Tibial nerve (tissue), 4 donors: ENCODE measurements around the gene HCK. TPM values are rescaled to one million over a fixed set of nuclear protein-coding genes. Genes with fewer than 3 reads are reported as not detected.
"Not testable (repeated sequence)": the region's sequence is repeated elsewhere in the genome, so short reads cannot be mapped to it uniquely, and the experiment has no call there.

ENCODE experiments used
- DNase-seq, 2 donors: peaks; one replicate each; pipeline ENCODE4 v3.0.0-alpha.2; 2019; ENCODE audit warnings: low spot score in 2 of 2
- H3K27ac ChIP-seq, 4 donors: fragments of 200-600 bp; sonication (generic) in 3 of 4; one replicate each; pipeline ENCODE4 v1.5.1; 2017 to 2019; ENCODE audit warnings: mild to moderate bottlenecking in 1 of 4
- H3K27me3 ChIP-seq, 2 donors: fragments of 200-600 bp; sonication (generic) in 1 of 2; one replicate each; pipeline versions ENCODE4 v1.5.1 to v1.6.0; 2017 to 2019
- H3K36me3 ChIP-seq, 3 donors: fragments of 200-600 bp; sonication (generic); one replicate each; pipeline ENCODE4 v1.5.1; 2018 to 2019
- H3K4me1 ChIP-seq, 4 donors: fragments of 200-600 bp; sonication (generic) in 3 of 4; one replicate each; pipeline ENCODE4 v1.5.1; 2017 to 2019
- H3K4me3 ChIP-seq, 4 donors: fragments of 200-600 bp; sonication (generic) in 3 of 4; one replicate each; pipeline ENCODE4 v1.5.1; 2017 to 2019; ENCODE audit warnings: mild to moderate bottlenecking in 1 of 4, moderate library complexity in 1 of 4
- H3K9me3 ChIP-seq, 4 donors: fragments of 200-600 bp; sonication (generic) in 3 of 4; one replicate each; pipeline ENCODE4 v1.5.1; 2017 to 2019
- EP300 ChIP-seq, 2 donors: sonication (generic); formaldehyde crosslinking; IDR thresholded peaks; one replicate each; pipeline ENCODE4 v1.6.1; 2017; ENCODE audit warnings: antibody characterized with exemption in 2 of 2, mild to moderate bottlenecking in 1 of 2
- POLR2A ChIP-seq, 2 donors: fragments of 450-650 bp; IDR thresholded peaks; one replicate each; pipeline ENCODE4 v1.6.1; 2017; ENCODE audit warnings: antibody characterized with exemption in 2 of 2, mild to moderate bottlenecking in 2 of 2, moderate library complexity in 2 of 2
- WGBS, 2 donors: methylation state at CpG; one replicate each; pipeline ENCODE4 v1.1.5; 2018; 5-methylcytosine and 5-hydroxymethylcytosine counted together
- total RNA-seq, 4 donors: library from RNA; depleted of rRNA; stranded (reverse); fragments of >200 nt; gene quantifications; one replicate each; pipeline ENCODE4 v1.1.0, GENCODE V29; 2016
- TF ChIP-seq, protein P1 (sequence below), 5 experiments: fragments of 200-600 bp in 3 of 5; fragments of 450-650 bp in 2 of 5; sonication (generic) in 3 of 5; IDR thresholded peaks; one replicate each; pipeline ENCODE4 v1.5.1; 2016 to 2019; ENCODE audit warnings: antibody characterized with exemption in 5 of 5, mild to moderate bottlenecking in 3 of 5, moderate library complexity in 2 of 5

HCK gene
- total RNA-seq, 4 donors from 2014 or later: 10.5 to 47.4 (median 13.7) TPM

DNA sequence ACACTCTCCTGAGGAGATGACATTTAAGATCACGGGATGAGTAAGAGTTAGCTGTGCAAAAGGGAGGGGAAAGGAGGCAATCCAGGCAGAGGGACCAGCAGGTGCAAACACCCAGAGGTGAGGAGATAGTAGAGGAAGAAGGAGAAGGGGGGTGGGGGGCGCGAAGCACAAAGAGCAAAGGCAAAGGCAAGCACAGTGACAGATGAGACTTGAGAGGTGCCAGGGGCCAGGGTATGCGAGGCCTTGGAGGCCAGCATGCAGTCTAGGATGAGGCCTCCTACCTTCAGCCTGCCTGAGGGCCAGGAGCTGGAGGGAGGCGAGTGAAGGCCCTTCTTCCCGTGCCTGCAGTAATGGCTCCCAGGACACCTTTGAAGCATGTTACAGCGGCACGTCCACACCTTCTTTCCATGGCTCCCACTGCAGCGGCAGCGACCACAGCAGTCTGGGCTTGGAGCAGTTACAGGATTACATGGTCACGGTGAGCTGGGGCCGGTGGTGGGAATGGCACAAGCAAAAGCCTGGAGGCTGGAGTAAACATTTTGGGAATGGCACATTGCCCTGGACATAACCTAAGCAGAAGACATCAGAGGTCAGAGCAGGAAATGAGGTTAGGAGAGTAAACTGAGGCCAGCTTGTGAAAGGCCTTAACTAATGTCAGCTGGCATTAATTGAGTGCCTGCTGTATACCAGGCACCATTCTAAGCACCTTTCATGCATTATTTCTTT, 23.2 kb upstream of the HCK start:
- no peak for DNase-seq
- TF ChIP-seq EP300 (IDR thresholded peaks at IDR 0.05): no peak
- TF ChIP-seq, protein P1, sequence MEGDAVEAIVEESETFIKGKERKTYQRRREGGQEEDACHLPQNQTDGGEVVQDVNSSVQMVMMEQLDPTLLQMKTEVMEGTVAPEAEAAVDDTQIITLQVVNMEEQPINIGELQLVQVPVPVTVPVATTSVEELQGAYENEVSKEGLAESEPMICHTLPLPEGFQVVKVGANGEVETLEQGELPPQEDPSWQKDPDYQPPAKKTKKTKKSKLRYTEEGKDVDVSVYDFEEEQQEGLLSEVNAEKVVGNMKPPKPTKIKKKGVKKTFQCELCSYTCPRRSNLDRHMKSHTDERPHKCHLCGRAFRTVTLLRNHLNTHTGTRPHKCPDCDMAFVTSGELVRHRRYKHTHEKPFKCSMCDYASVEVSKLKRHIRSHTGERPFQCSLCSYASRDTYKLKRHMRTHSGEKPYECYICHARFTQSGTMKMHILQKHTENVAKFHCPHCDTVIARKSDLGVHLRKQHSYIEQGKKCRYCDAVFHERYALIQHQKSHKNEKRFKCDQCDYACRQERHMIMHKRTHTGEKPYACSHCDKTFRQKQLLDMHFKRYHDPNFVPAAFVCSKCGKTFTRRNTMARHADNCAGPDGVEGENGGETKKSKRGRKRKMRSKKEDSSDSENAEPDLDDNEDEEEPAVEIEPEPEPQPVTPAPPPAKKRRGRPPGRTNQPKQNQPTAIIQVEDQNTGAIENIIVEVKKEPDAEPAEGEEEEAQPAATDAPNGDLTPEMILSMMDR (IDR thresholded peaks at IDR 0.05): no peak
- TF ChIP-seq POLR2A (IDR thresholded peaks at IDR 0.05): no peak
- no peaks in the 10 kb centered on the region for H3K9me3 ChIP-seq
- H3K4me3 ChIP-seq: no peak overlapping the region
- 38 to 46% methylated on average over 11 to 12 of the region's 12 CpGs for WGBS, 2 donors
- no peak overlapping the region for H3K27ac ChIP-seq
- H3K36me3 ChIP-seq: no peaks in the 10 kb centered on the region
- H3K27me3 ChIP-seq: peaks cover 0 to 29% of the 10 kb centered on the region in 2 donors
- H3K4me1 ChIP-seq: peaks cover 0 to 12% (median 8%) of the 10 kb centered on the region in 4 donors

GRCh38 chr20:32029561-32029960, 22.5 kb upstream of the HCK start:
- DNase-seq: no peak
- Histone ChIP-seq H3K4me3 (no peak overlapping the region), H3K27ac (no peak overlapping the region), H3K27me3 (peaks cover 0 to 22% of the 10 kb centered on the region in 2 donors), H3K9me3 (no peaks in the 10 kb centered on the region), H3K4me1 (peaks cover 0 to 12% (median 8%) of the 10 kb centered on the region in 4 donors), H3K36me3 (no peaks in the 10 kb centered on the region)
- no peak for TF ChIP-seq POLR2A (IDR thresholded peaks at IDR 0.05)
- TF ChIP-seq EP300 (IDR thresholded peaks at IDR 0.05): no peak
- 80 to 81% methylated on average over 11 of the region's 11 CpGs for WGBS, 2 donors

DNA sequence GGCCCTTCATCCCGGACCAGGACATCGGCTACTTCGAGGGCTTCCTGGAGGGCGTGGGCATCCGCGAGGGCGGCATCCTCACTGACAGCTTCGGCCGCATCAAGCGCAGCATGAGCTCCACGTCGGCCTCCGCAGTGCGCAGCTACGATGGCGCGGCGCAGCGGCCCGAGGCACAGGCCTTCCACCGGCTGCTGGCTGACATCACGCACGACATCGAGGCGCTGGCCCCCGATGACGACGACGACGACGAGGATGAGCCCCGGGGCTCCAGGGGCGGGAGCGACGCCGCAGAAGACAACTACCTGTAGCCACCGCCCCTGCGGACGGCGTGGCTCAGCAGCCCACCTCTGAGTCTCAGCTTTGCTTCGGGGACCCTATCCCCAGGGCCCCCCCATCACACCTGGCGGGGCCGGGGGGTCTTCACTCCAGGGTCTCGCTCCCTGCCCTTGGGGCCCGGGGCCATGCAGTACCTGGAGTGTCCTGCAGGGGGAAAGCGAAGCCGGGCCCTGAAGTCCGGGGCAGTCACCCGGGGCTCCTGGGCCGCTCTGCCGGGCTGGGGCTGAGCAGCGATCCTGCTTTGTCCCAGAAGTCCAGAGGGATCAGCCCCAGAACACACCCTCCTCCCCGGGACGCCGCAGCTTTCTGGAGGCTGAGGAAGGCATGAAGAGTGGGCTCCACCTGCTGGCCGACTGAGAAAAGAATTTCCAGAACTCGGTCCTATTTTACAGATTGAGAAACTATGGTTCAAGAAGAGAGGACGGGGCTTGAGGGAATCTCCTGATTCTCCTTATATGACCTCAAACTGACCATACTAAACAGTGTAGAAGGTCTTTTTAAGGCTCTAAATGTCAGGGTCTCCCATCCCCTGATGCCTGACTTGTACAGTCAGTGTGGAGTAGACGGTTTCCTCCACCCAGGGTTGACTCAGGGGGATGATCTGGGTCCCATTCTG, 20.8 kb upstream of the HCK start:
- peak overlapping the region in 2 of 4 donors; percentile 12 to 31 for H3K4me3 ChIP-seq
- no peaks in the 10 kb centered on the region for H3K9me3 ChIP-seq
- no peak overlapping the region for H3K27ac ChIP-seq
- no peaks in the 10 kb centered on the region for H3K36me3 ChIP-seq
- peaks cover 0 to 18% of the 10 kb centered on the region in 2 donors for H3K27me3 ChIP-seq
- TF ChIP-seq EP300 (IDR thresholded peaks at IDR 0.05): no peak
- TF ChIP-seq POLR2A (IDR thresholded peaks at IDR 0.05): no peak
- TF ChIP-seq, protein P1 (IDR thresholded peaks at IDR 0.05): peak; percentile 76 to 92 (median 88)
- DNase-seq: peak; percentile 66 to 71
- WGBS, 2 donors: 19 to 26% methylated on average over 33 to 48 of the region's 59 CpGs
- H3K4me1 ChIP-seq: peaks cover 0 to 12% (median 8%) of the 10 kb centered on the region in 4 donors

DNA sequence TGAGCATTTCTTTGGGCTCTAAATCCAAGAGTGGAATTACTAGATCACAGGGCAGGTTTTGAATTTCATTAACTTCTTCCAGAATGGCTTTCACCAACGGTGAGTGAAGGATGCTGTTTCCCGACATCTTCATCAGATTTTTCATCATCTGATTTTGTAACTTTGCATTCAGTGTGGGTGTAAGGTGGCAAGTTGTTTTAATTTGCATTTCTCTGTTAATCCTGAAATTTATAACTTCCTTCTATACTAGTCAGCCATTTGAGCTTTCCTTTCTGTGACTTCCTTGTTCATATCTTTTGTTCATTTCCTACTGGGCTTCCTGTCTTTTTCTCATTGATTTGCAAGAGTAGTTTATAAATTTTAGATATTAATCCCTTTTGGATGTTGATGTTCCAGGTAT, 18.7 kb upstream of the HCK start:
- TF ChIP-seq EP300 (IDR thresholded peaks at IDR 0.05): no peak
- TF ChIP-seq POLR2A (IDR thresholded peaks at IDR 0.05): no peak
- TF ChIP-seq, protein P1 (IDR thresholded peaks at IDR 0.05): no peak
- no peak overlapping the region for H3K4me3 ChIP-seq
- no peak overlapping the region for H3K27ac ChIP-seq
- no peaks in the 10 kb centered on the region for H3K36me3 ChIP-seq
- DNase-seq: no peak
- H3K4me1 ChIP-seq: peaks cover 0 to 12% (median 8%) of the 10 kb centered on the region in 4 donors
- peaks cover 0 to 18% of the 10 kb centered on the region in 2 donors for H3K27me3 ChIP-seq
- H3K9me3 ChIP-seq: no peaks in the 10 kb centered on the region
- WGBS, 2 donors: 62 to 63% methylated on average over 2 of the region's 2 CpGs

GRCh38 chr20:32033721-32034120, 18.3 kb upstream of the HCK start:
- H3K4me3 ChIP-seq, H3K9me3 ChIP-seq, DNase-seq, H3K27ac ChIP-seq, H3K36me3 ChIP-seq: not testable (repeated sequence)
- H3K4me1 ChIP-seq: peaks cover 0 to 12% (median 8%) of the 10 kb centered on the region in 4 donors
- 86% methylated on average over 3 of the region's 3 CpGs for WGBS, 2 donors
- H3K27me3 ChIP-seq: peaks cover 0 to 20% of the 10 kb centered on the region in 2 donors
